ENCODE measurements around the gene BRMS1L. TPM values are rescaled to one million over a fixed set of nuclear protein-coding genes. Genes with fewer than 3 reads are reported as not detected.

Gene BRMS1L
- total RNA-seq, 2 donors from 2014 or later = 4.3 to 5.2 TPM

DNA sequence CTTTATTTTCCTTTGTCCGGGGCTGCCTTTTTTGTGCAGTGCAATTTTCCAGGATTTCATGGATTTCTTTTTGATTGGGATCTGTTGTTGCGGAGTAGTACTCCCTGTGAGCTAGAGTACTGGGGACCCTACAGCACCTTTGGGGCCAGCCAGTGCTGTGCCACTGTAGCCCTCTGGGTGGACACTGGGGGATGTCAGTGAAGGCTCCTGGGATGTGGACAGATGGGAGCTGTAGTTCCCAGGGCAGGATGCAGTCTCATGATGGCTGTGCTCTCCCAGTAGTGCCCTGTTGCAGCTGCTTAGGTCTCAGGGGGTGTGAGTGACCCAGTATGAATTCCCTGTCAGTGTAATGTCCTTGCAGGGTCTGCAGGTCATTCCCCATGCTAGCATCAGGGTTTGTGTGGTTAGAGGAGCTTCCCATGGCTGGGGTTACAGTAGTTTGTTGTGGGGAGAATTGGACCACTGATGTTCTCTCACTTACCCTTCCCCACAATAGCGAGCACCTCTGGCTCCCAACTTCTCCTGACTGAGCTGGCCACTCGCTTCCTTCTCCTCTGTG, 72.2 kb downstream of the BRMS1L start:
- Histone ChIP-seq H3K27me3 (no peaks in the 10 kb centered on the region), H3K4me1 (no peaks in the 10 kb centered on the region), H3K36me3 (replicated peaks in 1 of 2; ENCODE audit: insufficient read depth in 1 of 2, low read depth in 2 of 2) (no peaks in the 10 kb centered on the region), H3K27ac (no peak overlapping the region), H3K4me3 (no peak overlapping the region), H3K9me3 (peaks cover 0 to 10% (median 0%) of the 10 kb centered on the region in 3 donors)
- no peak for DNase-seq
- 72 to 80% methylated on average over 4 of the region's 4 CpGs for WGBS, 2 donors
- intact Hi-C loops (cut with DNase I) = no loop called here
- no peak for ATAC-seq
- TF ChIP-seq, protein P1, sequence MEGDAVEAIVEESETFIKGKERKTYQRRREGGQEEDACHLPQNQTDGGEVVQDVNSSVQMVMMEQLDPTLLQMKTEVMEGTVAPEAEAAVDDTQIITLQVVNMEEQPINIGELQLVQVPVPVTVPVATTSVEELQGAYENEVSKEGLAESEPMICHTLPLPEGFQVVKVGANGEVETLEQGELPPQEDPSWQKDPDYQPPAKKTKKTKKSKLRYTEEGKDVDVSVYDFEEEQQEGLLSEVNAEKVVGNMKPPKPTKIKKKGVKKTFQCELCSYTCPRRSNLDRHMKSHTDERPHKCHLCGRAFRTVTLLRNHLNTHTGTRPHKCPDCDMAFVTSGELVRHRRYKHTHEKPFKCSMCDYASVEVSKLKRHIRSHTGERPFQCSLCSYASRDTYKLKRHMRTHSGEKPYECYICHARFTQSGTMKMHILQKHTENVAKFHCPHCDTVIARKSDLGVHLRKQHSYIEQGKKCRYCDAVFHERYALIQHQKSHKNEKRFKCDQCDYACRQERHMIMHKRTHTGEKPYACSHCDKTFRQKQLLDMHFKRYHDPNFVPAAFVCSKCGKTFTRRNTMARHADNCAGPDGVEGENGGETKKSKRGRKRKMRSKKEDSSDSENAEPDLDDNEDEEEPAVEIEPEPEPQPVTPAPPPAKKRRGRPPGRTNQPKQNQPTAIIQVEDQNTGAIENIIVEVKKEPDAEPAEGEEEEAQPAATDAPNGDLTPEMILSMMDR (IDR thresholded peaks at IDR 0.05) = no peak
- TF ChIP-seq POLR2A (IDR thresholded peaks at IDR 0.05) = no peak

DNA sequence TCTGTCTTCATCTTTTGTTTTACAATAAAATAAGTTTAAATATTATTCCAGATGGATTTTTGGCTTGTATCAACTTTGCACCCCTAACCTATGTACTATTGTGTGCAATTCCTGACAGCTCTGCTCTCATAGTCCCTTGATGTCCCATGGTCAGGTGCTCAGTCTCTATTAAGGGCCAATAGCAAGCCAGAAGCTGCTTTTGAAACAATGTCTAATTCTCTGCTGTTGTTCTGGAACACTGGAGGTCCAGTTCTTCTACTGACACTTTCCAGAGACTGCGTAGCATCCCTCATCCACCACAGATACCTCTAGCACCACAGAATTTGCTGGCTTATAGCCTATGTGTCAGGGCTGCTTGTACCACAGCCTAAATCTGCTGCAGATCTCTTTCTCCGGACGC, 74.6 kb downstream of the BRMS1L start:
- 75% methylated on average over 3 of the region's 3 CpGs for WGBS, 2 donors
- Histone ChIP-seq H3K4me3 (no peak overlapping the region), H3K27ac (no peak overlapping the region), H3K9me3 (peaks cover 0 to 10% (median 0%) of the 10 kb centered on the region in 3 donors), H3K27me3 (no peaks in the 10 kb centered on the region), H3K4me1 (no peaks in the 10 kb centered on the region), H3K36me3 (replicated peaks in 1 of 2; ENCODE audit: insufficient read depth in 1 of 2, low read depth in 2 of 2) (no peaks in the 10 kb centered on the region)
- intact Hi-C loops (cut with DNase I) = no loop called here
- DNase-seq (no peak), ATAC-seq (no peak)
- TF ChIP-seq POLR2A (IDR thresholded peaks at IDR 0.05) = no peak
- TF ChIP-seq, protein P1 (IDR thresholded peaks at IDR 0.05) = no peak

- no peaks in the 10 kb centered on the region for H3K36me3 ChIP-seq (replicated peaks in 1 of 2; ENCODE audit: insufficient read depth in 1 of 2, low read depth in 2 of 2)
- H3K4me3 ChIP-seq = no peak overlapping the region
- H3K4me1 ChIP-seq = no peaks in the 10 kb centered on the region
- no peak for DNase-seq
- no peak for ATAC-seq
- H3K27me3 ChIP-seq = no peaks in the 10 kb centered on the region
- 75 to 78% methylated on average over 4 of the region's 4 CpGs for WGBS, 2 donors
- intact Hi-C loops (cut with DNase I) = no loop called here
- no peaks in the 10 kb centered on the region for H3K9me3 ChIP-seq
- no peak overlapping the region for H3K27ac ChIP-seq
- no peak for TF ChIP-seq POLR2A (IDR thresholded peaks at IDR 0.05)
- TF ChIP-seq, protein P1 (IDR thresholded peaks at IDR 0.05) = no peak
Measured at GRCh38 chr14:35909665-35910064, 83.5 kb downstream of the BRMS1L start.

DNA sequence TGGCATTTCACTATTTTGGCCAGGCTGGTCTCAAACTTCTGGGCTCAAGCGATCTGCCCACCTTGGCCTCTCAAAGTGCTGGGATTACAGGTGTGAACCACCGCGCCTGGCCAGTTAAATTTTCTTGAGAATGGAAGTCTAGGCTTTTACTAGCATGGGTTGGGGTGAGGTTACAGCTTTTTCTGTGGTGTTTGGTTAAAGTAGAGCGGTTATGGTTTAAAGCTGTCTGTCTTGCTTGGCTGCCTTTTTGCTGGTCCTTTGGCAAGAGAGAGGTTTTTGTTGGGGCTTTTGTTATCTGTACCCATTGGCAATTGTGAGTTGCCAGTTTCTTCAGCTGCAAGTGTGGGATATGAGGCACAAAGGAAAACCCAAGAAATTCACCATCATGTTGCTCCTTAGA, 84.1 kb downstream of the BRMS1L start:
- intact Hi-C loops (cut with DNase I) = no loop called here
- no peaks in the 10 kb centered on the region for H3K36me3 ChIP-seq (replicated peaks in 1 of 2; ENCODE audit: insufficient read depth in 1 of 2, low read depth in 2 of 2)
- no peak overlapping the region for H3K27ac ChIP-seq
- ATAC-seq (no peak), DNase-seq (no peak)
- H3K4me3 ChIP-seq = no peak overlapping the region
- no peak for TF ChIP-seq POLR2A (IDR thresholded peaks at IDR 0.05)
- TF ChIP-seq, protein P1 (IDR thresholded peaks at IDR 0.05) = no peak
- H3K4me1 ChIP-seq = no peaks in the 10 kb centered on the region
- H3K27me3 ChIP-seq = no peaks in the 10 kb centered on the region
- WGBS, 2 donors = 88 to 93% methylated on average over 4 of the region's 4 CpGs
- no peaks in the 10 kb centered on the region for H3K9me3 ChIP-seq

- no peak for ATAC-seq
- Histone ChIP-seq H3K27ac (no peak overlapping the region), H3K4me3 (no peak overlapping the region), H3K36me3 (replicated peaks in 1 of 2; ENCODE audit: insufficient read depth in 1 of 2, low read depth in 2 of 2) (no peaks in the 10 kb centered on the region), H3K27me3 (no peaks in the 10 kb centered on the region), H3K9me3 (no peaks in the 10 kb centered on the region), H3K4me1 (no peaks in the 10 kb centered on the region)
- no peak for DNase-seq
- 54 to 68% methylated on average over 4 of the region's 4 CpGs for WGBS, 2 donors
- intact Hi-C loops (cut with DNase I) = no loop called here
- TF ChIP-seq, protein P1 (IDR thresholded peaks at IDR 0.05) = no peak
- no peak for TF ChIP-seq POLR2A (IDR thresholded peaks at IDR 0.05)
Measured at GRCh38 chr14:35911097-35911496, 85.0 kb downstream of the BRMS1L start.

All from body of pancreas (tissue), 4 donors.